ENCODE data around the gene ZMYND10. TPM values are rescaled to one million over a fixed set of nuclear protein-coding genes. Genes with fewer than 3 reads are reported as not detected.

The ZMYND10 gene
- total RNA-seq, 2 experiments from 2014 or later, result 5.0 to 5.1 TPM

DNA sequence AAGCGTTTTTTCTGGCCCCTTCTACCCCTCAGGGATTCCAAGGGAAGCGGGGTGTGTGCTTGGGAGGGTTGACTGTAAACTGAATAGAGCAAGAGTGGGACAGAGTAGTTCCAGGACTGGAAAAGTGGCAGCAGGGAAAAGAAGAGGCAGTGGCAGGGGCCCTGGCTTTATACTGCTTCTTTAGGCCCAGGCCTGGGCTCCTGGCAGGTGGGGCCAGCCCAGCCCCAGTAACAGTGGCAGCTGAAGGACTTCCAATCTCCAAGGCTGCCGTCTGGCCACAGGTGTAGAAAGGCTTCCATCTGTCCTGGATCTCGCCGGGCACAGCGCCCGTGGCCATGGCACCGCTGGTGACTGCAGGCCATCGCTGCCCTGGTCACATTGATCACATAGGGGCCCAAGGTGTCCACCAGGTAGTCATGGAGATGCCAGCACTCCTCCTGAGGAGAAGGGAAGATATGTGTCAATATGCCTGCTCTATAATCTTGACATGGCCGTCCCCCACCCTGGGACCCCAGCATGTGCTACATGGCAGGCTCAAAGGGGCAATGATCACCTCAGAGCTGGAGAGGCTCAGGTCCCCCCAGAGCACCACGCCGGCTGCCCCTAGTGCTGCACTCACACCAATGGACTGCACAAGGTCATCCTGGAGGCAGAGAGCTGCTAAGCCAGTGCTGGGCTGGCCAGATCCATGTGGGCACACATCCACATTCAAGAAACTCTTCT lies 52.3 kb downstream of the ZMYND10 start:
- Mint-ChIP-seq H3K4me3 (peak overlapping the region; percentile 88), H3K27ac (peak overlapping the region; percentile 94), H3K4me1 (ENCODE audit: low read depth) (peaks cover 37% of the 10 kb centered on the region), H3K36me3 (ENCODE audit: low read depth) (peaks cover 8% of the 10 kb centered on the region), H3K27me3 (ENCODE audit: low read depth) (no peaks in the 10 kb centered on the region), H3K9me3 (ENCODE audit: insufficient read depth) (no peaks in the 10 kb centered on the region)
- DNase-seq (no peak), ATAC-seq (no peak)
- POLR2A ChIA-PET, result interaction anchor here (0.6 to 1.8 kb wide), 7 partner anchors 25 to 89 kb away, joined by 3 to 5 read pairs (median 4); partner anchors contain the start of genes HYAL2 and RASSF1
- CTCF ChIA-PET, result interaction anchor here (1.1 to 2.2 kb wide), 5 partner anchors 13 to 47 kb away, joined by 4 to 10 read pairs (median 7); no protein-coding TSS in a partner anchor

- ATAC-seq, result peak; percentile 99
- Mint-ChIP-seq H3K9me3 (ENCODE audit: insufficient read depth) (no peaks in the 10 kb centered on the region), H3K4me1 (ENCODE audit: low read depth) (peaks cover 29% of the 10 kb centered on the region), H3K27me3 (ENCODE audit: low read depth) (no peaks in the 10 kb centered on the region), H3K4me3 (peak within 1 kb of the TSS; percentile 88), H3K36me3 (ENCODE audit: low read depth) (peaks cover 11% of the 10 kb centered on the region), H3K27ac (peak within 1 kb of the TSS; percentile 94)
- ChIA-PET POLR2A (interaction anchor here (0.6 to 1.8 kb wide), 10 partner anchors 11 to 89 kb away, joined by 3 to 4 read pairs (median 3); partner anchors contain the start of gene HYAL2), CTCF (interaction anchor here (0.7 to 2.2 kb wide), 10 partner anchors 10 to 203 kb away, joined by 3 to 10 read pairs (median 7); partner anchors contain the start of gene RBM5)
- DNase-seq, result peak; percentile 98
Observed at GRCh38 chr3:50292159-50293078, 53.1 kb downstream of the ZMYND10 start, which contains the start of gene IFRD2. IFRD2 (minus strand) TSS chr3:50292429; CDS start chr3:50292274, 155 bp downstream.

Other genes with a start within 250 kb of the ZMYND10 start
- gene SEMA3F, start 190.4 kb downstream of the ZMYND10 start, total RNA-seq, result not detected
- not detected for gene GNAT1, start 154.1 kb downstream of the ZMYND10 start, total RNA-seq
- gene SLC38A3, start 140.5 kb downstream of the ZMYND10 start, total RNA-seq, result not detected
- gene GNAI2, start 109.5 kb downstream of the ZMYND10 start, total RNA-seq, result 100 to 1,000 TPM; 515 to 531 TPM
- under 1 TPM; 0.52 to 0.84 TPM for gene SEMA3B, start 76.6 kb downstream of the ZMYND10 start, total RNA-seq
- not detected for gene LSMEM2, start 66.6 kb downstream of the ZMYND10 start, total RNA-seq
- 10 to 100 TPM; 81.3 to 85.1 TPM for gene IFRD2, start 53.3 kb downstream of the ZMYND10 start, total RNA-seq
- 10 to 100 TPM in 1 of 2 experiments, 1 to 10 TPM in 1; 9.7 to 12.7 TPM for gene HYAL3, start 46.3 kb downstream of the ZMYND10 start, total RNA-seq
- gene NAA80, start 46.3 kb downstream of the ZMYND10 start, total RNA-seq, result 10 to 100 TPM; 26.8 to 28.5 TPM
- under 1 TPM in 1 of 2 experiments, not detected in 1; 0.16 TPM for gene HYAL1, start 42.2 kb downstream of the ZMYND10 start, total RNA-seq
- 1 to 10 TPM; 6.5 to 6.8 TPM for gene HYAL2, start 23.0 kb downstream of the ZMYND10 start, total RNA-seq
- gene TUSC2, start 17.5 kb downstream of the ZMYND10 start, total RNA-seq, result 10 to 100 TPM; 18.5 to 20.8 TPM
- gene RASSF1, start 4.9 kb downstream of the ZMYND10 start, total RNA-seq, result 100 to 1,000 TPM; 172 to 174 TPM
- 10 to 100 TPM; 59.8 to 60.3 TPM for gene NPRL2, start 5.0 kb upstream of the ZMYND10 start, total RNA-seq
- gene CYB561D2, start 5.1 kb upstream of the ZMYND10 start, total RNA-seq, result 10 to 100 TPM; 42.5 to 43.6 TPM
- gene TMEM115, start 13.8 kb upstream of the ZMYND10 start, total RNA-seq, result 10 to 100 TPM; 18.0 to 18.9 TPM
- under 1 TPM; 0.78 to 0.95 TPM for gene CACNA2D2, start 157.9 kb upstream of the ZMYND10 start, total RNA-seq
- gene C3orf18, start 222.0 kb upstream of the ZMYND10 start, total RNA-seq, result 10 to 100 TPM; 58.5 to 61.6 TPM
- gene HEMK1, start 223.8 kb upstream of the ZMYND10 start, total RNA-seq, result 10 to 100 TPM; 83.3 to 86.0 TPM

Data from activated CD8-positive, alpha-beta T cell treated with anti-CD3 and anti-CD28 coated beads, Interleukin-2, amount 10 ng/mL, durations not matched to agents 7 days and 5 days (primary cell).